Testis (tissue), 2 donors: ENCODE results near the gene IL36G.

Experiments used
- CTCF ChIP-seq, 3 experiments: fragments of 450-650 bp in 2 of 3; fragments of 200-600 bp in 1 of 3; sonication (generic) in 1 of 3; IDR thresholded peaks; one replicate each; pipeline ENCODE4 v1.5.1; 2016 to 2019; ENCODE audit warnings: antibody characterized with exemption in 3 of 3, mild to moderate bottlenecking in 2 of 3, moderate library complexity in 1 of 3
- POLR2A ChIP-seq: fragments of 450-650 bp; IDR thresholded peaks from one replicate; pipeline ENCODE4 v1.6.1; 2017; ENCODE audit warnings: antibody characterized with exemption, mild to moderate bottlenecking, moderate library complexity

GRCh38 chr2:113018509-113018908 lies 40.7 kb downstream of the IL36G start:
- TF ChIP-seq POLR2A = no peak
- TF ChIP-seq CTCF (IDR thresholded peaks at IDR 0.05) = no peak
